ENCODE measurements around the gene DGKH. TPM values are rescaled to one million over a fixed set of nuclear protein-coding genes. Genes with fewer than 3 reads are reported as not detected.

Gene DGKH
- total and polyA plus RNA-seq, 10 of the 15 experiments (the other 5 are each of a cell fraction or from before 2014, with no cell fraction given), result 1.3 to 15.2 (median 7.3) TPM

DNA sequence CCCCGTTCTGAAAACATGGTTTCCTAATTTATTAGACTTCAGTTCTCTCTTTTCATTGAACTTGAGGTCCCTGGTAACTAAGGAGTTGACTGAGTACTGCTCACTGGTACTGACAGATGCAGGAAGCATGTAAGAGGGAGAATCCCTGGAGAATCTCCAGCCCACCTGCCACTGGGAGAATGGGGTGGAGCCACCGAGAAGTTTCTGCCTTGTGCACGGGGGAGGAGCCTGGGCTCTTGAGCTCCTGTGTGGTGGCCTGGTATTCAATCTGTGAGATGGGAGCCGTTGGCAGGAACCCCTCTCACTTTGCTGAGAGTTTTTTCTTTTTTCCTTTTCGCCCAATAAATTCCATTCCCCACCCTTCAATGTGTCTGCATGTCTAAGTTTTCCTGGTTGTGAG, 210.3 kb downstream of the DGKH start:
- in situ Hi-C loops (cut with MboI), result no loop called here
- POLR2A ChIA-PET, result no interaction called here

DNA sequence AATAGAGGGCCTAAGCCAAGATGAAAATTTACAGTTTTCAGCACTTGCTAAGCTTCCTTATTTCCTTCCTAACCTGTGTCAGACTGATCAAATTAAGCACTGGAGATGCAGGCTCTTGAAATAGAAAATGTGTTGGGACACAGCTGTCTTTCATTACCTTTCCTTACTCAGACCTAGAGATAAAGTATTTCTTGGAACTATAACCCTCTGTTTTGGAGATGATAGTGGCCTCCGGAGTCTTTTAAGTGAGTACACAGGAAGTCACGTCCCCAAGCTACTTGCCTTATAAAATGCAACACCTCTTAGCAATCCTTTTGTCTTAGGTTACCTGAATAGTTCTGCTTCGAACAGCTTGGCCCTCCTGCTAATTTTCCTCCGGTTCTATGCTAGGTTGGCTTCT, 211.1 kb downstream of the DGKH start:
- H3K4me3 ChIP-seq, result no peak overlapping the region
- ChIA-PET CTCF (interaction anchor here (0.5 kb wide), 1 partner anchor 311 kb away, joined by 6 read pairs; no protein-coding TSS in a partner anchor), POLR2A (no interaction called here), RAD21 (ENCODE audit: unreplicated experiment) (interaction anchor here (1.0 kb wide), 1 partner anchor 12 kb away, joined by 3 read pairs; the partner anchor contains the start of gene AKAP11), SMC1A (ENCODE audit: uncharacterized antibody, unreplicated experiment) (interaction anchor here (1.4 kb wide), 1 partner anchor 11 kb away, joined by 6 read pairs; no protein-coding TSS in a partner anchor)
- intact Hi-C loops (cut with micrococcal nuclease; ENCODE audit: unreplicated experiment), result no loop called here
- H3K9ac ChIP-seq (ENCODE audit: control insufficient read depth, insufficient read depth, low read length), result no peak overlapping the region
- no peak for DNase-seq (ENCODE audit: low read depth, low spot score)
- BruUV-seq (replicated peaks), result no TSS peak
- no peaks in the 10 kb centered on the region for H3K4me1 ChIP-seq (ENCODE audit: control insufficient read depth, insufficient read depth, low read length)
- no peaks in the 10 kb centered on the region for H3K79me2 ChIP-seq (ENCODE audit: control insufficient read depth, insufficient read depth, low read length)
- H3K36me3 ChIP-seq (ENCODE audit: control insufficient read depth in 2 of 2, insufficient read depth in 2 of 2, low read length in 1 of 2), result no peaks in the 10 kb centered on the region
- no peak for ATAC-seq
- H3K27me3 ChIP-seq (replicated peaks in 1 of 2; ENCODE audit: control insufficient read depth in 2 of 2, insufficient read depth in 2 of 2, low read length in 1 of 2), result no peaks in the 10 kb centered on the region
- WGBS (ENCODE audit: insufficient coverage, insufficient replicate concordance, low lambda C conversion rate, missing lambda C conversion rate), result 77% methylated on average over 4 of the region's 4 CpGs
- no peak for FAIRE-seq
- H3K4me2 ChIP-seq (ENCODE audit: control insufficient read depth, insufficient read depth), result no peak overlapping the region
- no peaks in the 10 kb centered on the region; the same call in 2 of the 3 replicates for H3K9me3 ChIP-seq (replicated peaks; ENCODE audit: control insufficient read depth, insufficient read depth, low read length)
- in situ Hi-C loops (cut with MboI), result no loop called here
- H4K20me1 ChIP-seq (ENCODE audit: control insufficient read depth, insufficient read depth), result no peaks in the 10 kb centered on the region
- no peak overlapping the region for H2AFZ ChIP-seq (ENCODE audit: control insufficient read depth, low read depth, low read length)
- H3K27ac ChIP-seq (ENCODE audit: control insufficient read depth, insufficient read depth), result no peak overlapping the region
- no peak for TF ChIP-seq SUZ12 (IDR thresholded peaks at IDR 0.05; ENCODE audit: unreplicated experiment)
- no peak for TF ChIP-seq MYC (IDR thresholded peaks at IDR 0.05; ENCODE audit: insufficient read depth, insufficient read length, insufficient replicate concordance, low read length, severe bottlenecking)
- no peak for TF ChIP-seq RBBP5 (conservative IDR thresholded peaks at IDR 0.05)
- TF ChIP-seq HDAC2 (IDR thresholded peaks at IDR 0.05), result no peak
- TF ChIP-seq, protein P1, sequence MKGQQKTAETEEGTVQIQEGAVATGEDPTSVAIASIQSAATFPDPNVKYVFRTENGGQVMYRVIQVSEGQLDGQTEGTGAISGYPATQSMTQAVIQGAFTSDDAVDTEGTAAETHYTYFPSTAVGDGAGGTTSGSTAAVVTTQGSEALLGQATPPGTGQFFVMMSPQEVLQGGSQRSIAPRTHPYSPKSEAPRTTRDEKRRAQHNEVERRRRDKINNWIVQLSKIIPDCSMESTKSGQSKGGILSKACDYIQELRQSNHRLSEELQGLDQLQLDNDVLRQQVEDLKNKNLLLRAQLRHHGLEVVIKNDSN (IDR thresholded peaks at IDR 0.05; ENCODE audit: borderline replicate concordance, extremely low read length, insufficient read depth, low read depth, low read length), result no peak
- TF ChIP-seq CBX5 (IDR thresholded peaks at IDR 0.05; ENCODE audit: low read depth), result no peak
- TF ChIP-seq SMAD5 (IDR thresholded peaks at IDR 0.05; ENCODE audit: low read depth), result no peak
- no peak for TF ChIP-seq IRF4 (IDR thresholded peaks at IDR 0.05; ENCODE audit: low read depth, low read length)
- no peak for TF ChIP-seq SP1 (IDR thresholded peaks at IDR 0.05; ENCODE audit: low read depth, low read length)
- TF ChIP-seq ZZZ3 (IDR thresholded peaks at IDR 0.05; ENCODE audit: control insufficient read depth, insufficient read length, low read depth), result no peak
- TF ChIP-seq SMARCA5 (IDR thresholded peaks at IDR 0.05), result no peak
- no peak for TF ChIP-seq ZNF384 (IDR thresholded peaks at IDR 0.05; ENCODE audit: borderline replicate concordance, low read depth, low read length)
- TF ChIP-seq SUPT20H (IDR thresholded peaks at IDR 0.05; ENCODE audit: borderline replicate concordance, control insufficient read depth, low read depth, low read length), result no peak
- TF ChIP-seq SRF (IDR thresholded peaks at IDR 0.05; ENCODE audit: low read depth in 2 of 2, low read length in 2 of 2), result no peak

More for the DNA sequence above, 210.3 kb downstream of the DGKH start:
- H3K79me2 ChIP-seq (ENCODE audit: control insufficient read depth, insufficient read depth, low read length), result no peaks in the 10 kb centered on the region
- intact Hi-C loops (cut with micrococcal nuclease; ENCODE audit: unreplicated experiment), result no loop called here
- H3K9me3 ChIP-seq (replicated peaks; ENCODE audit: control insufficient read depth, insufficient read depth, low read length), result no peaks in the 10 kb centered on the region; the same call in 2 of the 3 replicates
- H3K4me1 ChIP-seq (ENCODE audit: control insufficient read depth, insufficient read depth, low read length), result no peaks in the 10 kb centered on the region
- ATAC-seq (no peak), DNase-seq (ENCODE audit: low read depth, low spot score) (no peak), FAIRE-seq (no peak)
- no peak overlapping the region for H3K4me2 ChIP-seq (ENCODE audit: control insufficient read depth, insufficient read depth)
- ChIA-PET RAD21 (ENCODE audit: unreplicated experiment) (interaction anchor here (1.0 kb wide), 1 partner anchor 13 kb away, joined by 3 read pairs; the partner anchor contains the start of gene AKAP11), CTCF (no interaction called here), SMC1A (ENCODE audit: uncharacterized antibody, unreplicated experiment) (interaction anchor here (1.4 kb wide), 1 partner anchor 12 kb away, joined by 6 read pairs; no protein-coding TSS in a partner anchor)
- H4K20me1 ChIP-seq (ENCODE audit: control insufficient read depth, insufficient read depth), result no peaks in the 10 kb centered on the region
- no TSS peak for BruUV-seq (replicated peaks)
- H3K27ac ChIP-seq (ENCODE audit: control insufficient read depth, insufficient read depth), result no peak overlapping the region
- H3K36me3 ChIP-seq (ENCODE audit: control insufficient read depth in 2 of 2, insufficient read depth in 2 of 2, low read length in 1 of 2), result no peaks in the 10 kb centered on the region
- TF ChIP-seq RAD21 (IDR thresholded peaks at IDR 0.05; ENCODE audit: insufficient read depth, low read depth, low read length) (no peak), BRCA1 (IDR thresholded peaks at IDR 0.05; ENCODE audit: low read depth, low read length) (no peak), MTA3 (IDR thresholded peaks at IDR 0.05; ENCODE audit: borderline replicate concordance, low read length) (no peak)
- no peak overlapping the region for H3K9ac ChIP-seq (ENCODE audit: control insufficient read depth, insufficient read depth, low read length)
- WGBS (ENCODE audit: insufficient coverage, insufficient replicate concordance, low lambda C conversion rate, missing lambda C conversion rate), result 71% methylated on average over 5 of the region's 5 CpGs
- H3K4me3 ChIP-seq, result no peak overlapping the region
- no peak overlapping the region for H2AFZ ChIP-seq (ENCODE audit: control insufficient read depth, low read depth, low read length)
- H3K27me3 ChIP-seq (replicated peaks in 1 of 2; ENCODE audit: control insufficient read depth in 2 of 2, insufficient read depth in 2 of 2, low read length in 1 of 2), result no peaks in the 10 kb centered on the region
